Fibroblast of skin of abdomen (primary cell): Measurements from ENCODE around the gene ITIH3. TPM values are rescaled to one million over a fixed set of nuclear protein-coding genes. Genes with fewer than 3 reads are reported as not detected.
"Not testable (repeated sequence)": the region's sequence is repeated elsewhere in the genome, so short reads cannot be mapped to it uniquely, and the experiment has no call there.

Experiments used
- DNase-seq: peaks from one replicate; pipeline ENCODE4 v3.0.0-alpha.2; 2013
- polyA plus RNA-seq, 2 experiments: library from polyadenylated mRNA; unstranded; fragments of 120-200 nt; gene quantifications; one replicate each; pipeline ENCODE4 v1.2.1, GENCODE V29; 2013; ENCODE audit not compliant: insufficient read length in 2 of 2

The ITIH3 gene, protein sequence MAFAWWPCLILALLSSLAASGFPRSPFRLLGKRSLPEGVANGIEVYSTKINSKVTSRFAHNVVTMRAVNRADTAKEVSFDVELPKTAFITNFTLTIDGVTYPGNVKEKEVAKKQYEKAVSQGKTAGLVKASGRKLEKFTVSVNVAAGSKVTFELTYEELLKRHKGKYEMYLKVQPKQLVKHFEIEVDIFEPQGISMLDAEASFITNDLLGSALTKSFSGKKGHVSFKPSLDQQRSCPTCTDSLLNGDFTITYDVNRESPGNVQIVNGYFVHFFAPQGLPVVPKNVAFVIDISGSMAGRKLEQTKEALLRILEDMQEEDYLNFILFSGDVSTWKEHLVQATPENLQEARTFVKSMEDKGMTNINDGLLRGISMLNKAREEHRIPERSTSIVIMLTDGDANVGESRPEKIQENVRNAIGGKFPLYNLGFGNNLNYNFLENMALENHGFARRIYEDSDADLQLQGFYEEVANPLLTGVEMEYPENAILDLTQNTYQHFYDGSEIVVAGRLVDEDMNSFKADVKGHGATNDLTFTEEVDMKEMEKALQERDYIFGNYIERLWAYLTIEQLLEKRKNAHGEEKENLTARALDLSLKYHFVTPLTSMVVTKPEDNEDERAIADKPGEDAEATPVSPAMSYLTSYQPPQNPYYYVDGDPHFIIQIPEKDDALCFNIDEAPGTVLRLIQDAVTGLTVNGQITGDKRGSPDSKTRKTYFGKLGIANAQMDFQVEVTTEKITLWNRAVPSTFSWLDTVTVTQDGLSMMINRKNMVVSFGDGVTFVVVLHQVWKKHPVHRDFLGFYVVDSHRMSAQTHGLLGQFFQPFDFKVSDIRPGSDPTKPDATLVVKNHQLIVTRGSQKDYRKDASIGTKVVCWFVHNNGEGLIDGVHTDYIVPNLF
- polyA plus RNA-seq (2013, experiment 1 of 2; ENCODE audit: insufficient read length) = 1.9 TPM
- polyA plus RNA-seq (2013, experiment 2 of 2; ENCODE audit: insufficient read length) = 1.7 TPM

DNA sequence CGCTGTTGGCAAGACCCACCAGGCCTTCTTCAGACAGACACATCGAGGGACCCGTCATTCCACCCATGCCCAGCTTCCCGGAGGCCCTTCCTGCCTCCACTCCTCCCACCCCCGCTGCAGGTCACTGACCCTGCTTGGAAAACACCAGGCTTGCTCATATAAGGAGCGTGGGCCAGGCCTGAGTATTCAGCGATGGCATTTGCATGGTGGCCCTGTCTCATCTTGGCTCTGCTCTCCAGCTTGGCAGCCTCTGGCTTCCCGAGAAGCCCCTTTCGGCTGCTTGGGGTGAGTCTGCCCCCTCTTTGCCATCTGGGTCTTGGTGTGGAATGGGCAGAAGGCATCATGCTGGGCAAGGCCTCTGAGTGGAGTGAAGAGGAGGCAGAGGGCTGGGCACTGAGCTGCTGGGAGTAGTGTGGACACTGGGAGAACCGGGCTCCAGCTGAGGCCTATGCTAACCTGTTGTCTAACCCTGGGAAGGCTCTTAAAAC, at the start of gene ITIH3:
Gene ITIH3, plus strand, starts transcription at position 185 of the 488 bp plus-strand sequence. Its CDS starts 8 bp downstream, at position 193.
- DNase-seq = no peak

DNA sequence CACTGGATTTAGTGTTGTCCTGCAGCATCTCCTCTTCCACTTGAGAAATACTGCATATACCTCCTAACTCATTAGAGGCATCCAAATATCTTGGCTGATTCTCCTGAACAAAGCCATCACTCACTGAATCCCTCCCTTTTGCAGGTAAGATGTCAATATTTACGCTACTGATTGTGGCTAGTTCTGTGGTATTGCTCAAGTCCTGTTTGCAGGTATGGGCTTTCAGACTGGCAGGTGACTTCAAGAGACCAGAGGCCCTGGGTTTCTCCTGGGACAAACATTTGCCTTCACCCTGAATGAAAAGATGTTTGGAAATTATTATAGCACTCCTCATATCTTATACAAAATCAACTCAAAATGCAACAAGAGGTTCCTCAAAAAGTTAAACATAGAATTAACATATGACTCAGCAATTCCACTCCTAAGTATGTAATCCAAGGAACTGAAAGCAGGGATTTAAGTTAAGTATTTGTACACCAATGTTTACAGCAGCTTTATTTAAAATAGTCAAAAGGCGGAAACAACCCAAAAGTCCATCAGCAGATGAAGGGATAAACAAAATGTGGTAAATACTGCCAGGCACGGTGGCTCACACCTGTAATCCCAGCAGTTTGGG, 42.4 kb upstream of the ITIH3 start:
- DNase-seq = no peak

DNA sequence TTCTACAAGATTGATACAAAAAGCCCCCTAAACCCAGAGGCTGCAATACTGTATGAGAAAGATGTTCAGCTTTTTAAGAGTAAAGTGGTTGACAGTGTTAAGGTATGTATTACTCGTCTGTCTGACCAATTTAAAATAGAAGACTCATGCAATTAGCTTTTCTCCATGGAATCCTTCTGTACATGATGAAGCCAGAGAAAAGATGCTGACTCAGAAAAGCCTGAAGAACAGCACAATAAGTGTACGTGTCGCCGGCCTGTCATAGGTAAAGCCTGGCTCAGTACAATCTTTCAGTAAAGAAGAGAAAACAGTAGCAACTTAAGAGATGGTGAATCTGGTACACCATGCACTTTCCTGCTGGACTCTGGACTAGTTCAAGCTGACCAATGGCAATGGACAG, 40.2 kb upstream of the ITIH3 start:
- DNase-seq = no peak

DNA sequence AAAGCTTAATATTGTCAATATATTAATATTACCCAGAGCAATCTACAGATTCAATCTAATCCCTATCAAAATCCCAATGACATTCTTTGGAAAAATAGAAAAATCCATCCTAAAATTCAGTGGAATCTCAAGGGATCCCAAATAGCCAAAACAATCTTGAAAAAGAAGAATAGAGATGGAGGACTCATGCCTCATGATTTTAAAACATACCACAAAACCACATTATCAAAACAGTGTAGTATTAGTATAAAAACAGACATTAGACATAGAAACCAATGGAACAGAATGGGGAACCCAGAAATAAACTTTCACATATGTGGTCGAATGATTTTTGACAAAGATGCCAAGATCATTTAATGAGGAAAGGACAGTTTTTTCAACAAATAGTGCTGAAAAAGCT, 38.5 kb upstream of the ITIH3 start:
- DNase-seq = no peak

DNA sequence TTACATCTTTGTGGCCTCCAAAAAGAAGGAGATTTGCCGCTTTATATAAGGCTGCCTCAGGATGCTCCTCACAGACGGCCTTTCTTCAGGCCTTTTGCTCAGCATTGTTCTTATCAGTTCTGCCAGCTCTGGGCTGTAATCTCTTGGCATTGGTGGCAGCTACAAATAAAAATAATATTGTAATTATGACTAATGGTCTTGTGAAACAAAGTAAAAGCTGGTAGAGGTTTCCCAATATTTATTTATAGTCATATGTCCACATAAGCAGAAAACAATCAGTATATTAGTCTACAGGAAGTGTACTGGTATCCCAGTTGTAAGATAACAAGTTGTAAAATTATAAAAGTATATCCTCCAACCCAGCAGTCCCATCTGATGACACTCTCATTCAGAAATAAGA, 31.1 kb upstream of the ITIH3 start:
- no peak for DNase-seq

DNA sequence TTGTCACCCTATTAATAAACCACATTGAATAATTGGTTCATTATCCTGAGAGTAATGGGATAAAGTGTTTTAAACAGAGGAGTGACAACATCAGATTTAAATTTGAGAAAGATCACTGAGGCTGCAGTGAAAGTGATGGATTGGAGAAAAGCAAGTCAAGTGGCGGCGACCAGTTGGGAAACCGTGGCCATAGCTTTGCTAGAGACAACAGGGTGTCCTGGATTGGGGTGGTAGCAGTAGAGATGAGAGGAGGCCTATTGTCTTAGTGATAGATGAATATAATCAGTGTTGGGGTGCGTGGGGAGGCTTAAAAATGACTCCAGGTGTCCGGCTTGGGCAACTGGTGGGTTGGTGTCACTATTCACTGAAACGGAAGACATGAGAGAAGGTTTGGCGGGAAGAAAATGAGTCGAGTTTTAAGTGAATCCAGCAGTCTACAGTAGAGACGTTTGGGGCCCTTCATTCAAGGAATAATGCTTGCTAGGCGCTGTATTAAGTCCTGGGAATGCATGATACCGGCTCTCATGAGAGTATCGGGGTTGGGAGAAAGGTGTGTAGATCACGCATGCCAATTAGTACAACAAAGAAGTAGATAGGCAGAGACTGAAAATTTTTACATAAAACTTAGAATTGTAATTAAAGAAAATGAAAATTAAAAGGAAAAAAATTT, 24.7 kb upstream of the ITIH3 start:
- DNase-seq = no peak

DNA sequence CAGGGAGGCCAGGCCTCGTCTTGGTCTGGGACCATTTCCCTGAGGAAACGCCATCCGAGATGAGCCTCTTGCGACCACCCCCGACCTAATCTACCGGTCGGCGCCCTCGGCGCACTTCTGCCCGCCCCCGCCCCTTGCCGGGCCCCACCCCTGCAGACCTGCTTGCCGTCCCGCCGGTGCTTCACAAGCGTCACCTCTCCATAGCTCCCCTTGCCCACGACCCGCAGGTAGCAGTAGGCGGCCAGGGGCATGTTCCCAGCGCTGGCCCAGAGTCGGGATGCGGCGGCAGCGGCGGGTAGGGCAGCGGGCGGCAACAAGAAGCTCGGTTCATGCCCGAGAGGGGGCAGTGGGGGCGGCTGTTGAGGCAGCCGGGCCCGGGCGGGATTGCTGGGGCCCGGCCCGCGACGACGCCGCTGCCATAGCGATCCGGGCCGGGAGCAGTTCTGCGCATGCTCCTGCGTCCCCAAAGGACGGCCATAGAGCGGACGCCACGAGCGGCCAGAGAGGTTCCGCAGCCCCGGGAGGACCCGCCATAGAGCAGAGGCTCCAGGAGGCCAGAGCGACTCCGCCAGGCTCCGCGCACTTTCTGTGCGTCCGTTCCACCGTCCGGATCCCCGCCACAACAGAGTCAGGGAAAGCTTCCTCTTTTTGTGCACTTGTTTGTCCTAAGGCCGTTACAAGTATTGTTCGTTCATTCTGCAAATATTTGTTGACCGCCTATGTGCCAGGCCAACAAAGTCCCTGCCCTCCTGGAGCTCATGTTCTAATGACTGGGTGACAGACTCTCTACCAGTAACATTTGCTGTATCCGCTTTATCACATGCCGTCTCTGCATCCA, 23.9 kb upstream of the ITIH3 start, which contains the start of gene NEK4:
Gene NEK4, minus strand, starts transcription at position 445 of the 838 bp plus-strand sequence. Its CDS starts 194 bp downstream, at position 251.
- DNase-seq = peak; percentile 90

DNA sequence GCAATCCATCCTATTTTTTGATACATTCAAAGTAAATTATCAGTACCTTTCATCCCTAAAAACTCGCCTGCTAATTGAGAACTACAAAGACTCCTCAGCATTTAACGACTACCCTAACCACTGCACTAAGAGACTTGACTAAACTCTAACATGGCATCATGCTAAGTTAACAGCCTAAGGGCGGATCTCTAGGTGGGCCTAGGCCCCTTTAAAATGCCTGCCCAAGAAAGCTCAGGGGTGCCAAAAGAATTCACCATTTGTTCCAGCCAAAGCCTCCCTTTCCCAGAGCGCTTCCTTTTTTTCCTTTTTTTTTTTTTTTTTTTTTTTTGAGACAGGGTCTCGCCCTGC, 23.3 kb upstream of the ITIH3 start:
- DNase-seq = no peak

DNA sequence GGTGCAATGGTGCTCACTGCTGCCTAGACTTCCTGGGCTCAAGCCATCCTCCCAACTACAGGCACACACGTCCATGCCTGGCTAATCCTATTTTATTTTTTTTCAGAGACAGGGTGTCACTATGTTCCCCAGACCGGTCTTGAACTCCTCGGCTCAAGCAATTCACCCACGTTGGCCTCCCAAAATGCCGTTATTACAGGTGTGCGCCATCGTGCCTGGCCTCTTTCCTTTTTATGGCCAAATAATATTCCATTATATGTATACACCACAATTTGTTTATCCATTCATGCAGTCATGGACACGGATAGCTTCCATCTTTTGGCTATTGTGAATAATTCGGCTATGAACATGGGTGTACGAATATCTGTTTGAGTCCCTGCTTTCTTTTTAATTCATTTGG, 22.9 kb upstream of the ITIH3 start:
- DNase-seq = no peak

DNA sequence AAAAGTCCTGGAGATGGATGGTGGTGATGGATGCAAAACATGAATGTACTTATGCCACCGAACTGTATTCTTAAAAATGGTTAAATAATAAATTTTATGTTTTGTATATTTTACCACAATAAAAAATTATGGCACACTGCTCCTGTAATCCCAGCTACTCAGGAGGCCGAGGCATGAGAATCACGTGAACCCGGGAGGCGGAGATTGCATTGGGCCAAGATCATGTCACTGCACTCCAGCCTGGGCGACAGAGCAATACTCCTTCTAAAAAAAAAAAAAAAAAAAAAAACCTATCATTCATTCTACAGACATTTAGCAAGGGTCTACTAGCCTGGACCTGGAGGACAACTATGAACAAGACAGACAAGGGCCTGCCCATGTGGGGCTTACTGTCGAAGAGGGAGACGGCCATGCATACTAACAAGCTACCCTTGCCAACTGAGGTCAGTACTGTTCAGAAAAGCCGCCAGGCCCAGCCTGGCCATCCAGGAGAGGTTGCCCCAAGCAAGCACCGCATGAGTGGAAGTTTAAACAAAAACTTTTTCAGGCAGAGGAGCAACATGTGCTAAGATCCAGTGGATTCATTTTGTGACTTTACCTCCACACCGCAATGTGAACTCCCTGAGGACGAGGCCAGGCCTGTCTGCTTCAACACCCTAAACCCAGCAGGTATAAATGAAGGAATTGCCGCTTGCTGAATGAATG, 21.1 kb upstream of the ITIH3 start:
- no peak for DNase-seq

DNA sequence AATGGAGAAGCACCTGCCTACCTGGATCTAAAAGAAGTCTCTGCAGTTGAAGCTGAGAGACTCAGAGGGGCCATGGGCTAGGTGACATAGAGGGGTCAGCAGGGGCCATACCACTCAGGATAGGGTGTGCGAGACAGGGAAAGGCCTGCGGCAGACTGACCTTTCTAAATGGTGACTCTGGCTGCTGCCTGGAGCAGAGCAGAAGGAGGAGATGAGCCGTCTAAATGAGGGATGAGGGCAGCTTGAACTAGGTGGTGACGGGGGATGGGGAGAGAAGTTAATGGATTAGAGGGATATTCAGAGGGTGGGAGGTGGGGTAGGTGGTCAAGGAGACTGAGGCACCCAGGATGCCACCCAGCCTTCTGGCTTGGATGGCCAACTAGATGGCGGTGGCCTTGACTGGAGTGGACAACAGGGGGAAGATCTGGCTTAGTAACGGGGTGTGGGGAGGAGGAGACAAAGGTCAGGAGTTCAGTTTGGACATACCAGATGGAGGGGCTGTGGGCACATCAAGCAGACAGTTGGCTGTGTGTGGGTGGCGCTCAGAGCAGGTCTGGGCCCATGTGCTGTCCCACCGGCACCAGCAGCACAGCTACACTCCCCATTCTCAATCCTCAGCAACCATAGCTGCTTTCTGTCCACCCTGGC, 20.4 kb upstream of the ITIH3 start:
- no peak for DNase-seq

DNA sequence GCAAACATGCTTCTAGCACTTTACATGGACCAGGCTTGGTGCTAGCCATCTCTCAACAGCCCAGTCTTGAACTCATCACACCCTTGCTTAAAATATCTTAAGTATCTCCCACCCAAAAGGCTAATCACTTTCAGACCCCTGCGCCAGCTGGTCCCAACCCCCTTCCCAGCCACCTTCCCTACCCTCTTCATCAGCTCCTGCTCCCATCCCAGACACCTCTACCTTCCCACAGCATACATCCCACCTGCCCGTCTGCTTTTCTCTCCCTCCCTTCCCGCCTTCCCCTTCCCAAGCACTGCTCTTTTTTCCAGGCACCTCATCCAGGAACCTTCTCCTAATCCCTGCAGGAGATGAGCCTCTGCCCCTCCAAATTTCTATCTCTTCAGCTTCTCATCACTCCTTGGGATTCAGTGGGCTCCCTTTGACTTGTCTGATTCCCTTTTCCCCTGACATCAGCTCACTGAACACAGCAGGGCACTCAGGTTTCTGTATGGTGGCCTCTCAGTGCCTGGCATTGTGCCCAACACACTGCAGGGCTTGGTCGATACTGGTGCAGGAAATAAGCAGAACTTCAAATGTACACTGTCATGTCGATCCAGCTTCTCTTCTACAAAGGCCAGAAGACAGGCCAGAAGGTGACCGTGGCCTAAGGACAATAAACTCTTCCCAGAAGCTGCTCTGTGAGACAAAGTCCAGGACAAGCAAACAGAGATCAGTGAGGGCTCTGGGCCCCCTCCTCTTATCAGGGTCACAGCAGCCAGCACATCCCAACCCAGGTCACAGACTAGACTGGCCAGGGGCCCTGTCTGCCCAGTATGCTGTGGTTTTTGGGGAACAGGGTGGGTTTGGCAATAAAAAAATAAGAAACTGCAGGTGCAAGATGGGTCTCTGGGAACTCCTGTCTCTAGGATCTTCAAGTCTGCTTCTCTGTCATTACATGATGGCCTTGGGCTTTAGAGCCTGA, 19.4 kb upstream of the ITIH3 start:
- no peak for DNase-seq

DNA sequence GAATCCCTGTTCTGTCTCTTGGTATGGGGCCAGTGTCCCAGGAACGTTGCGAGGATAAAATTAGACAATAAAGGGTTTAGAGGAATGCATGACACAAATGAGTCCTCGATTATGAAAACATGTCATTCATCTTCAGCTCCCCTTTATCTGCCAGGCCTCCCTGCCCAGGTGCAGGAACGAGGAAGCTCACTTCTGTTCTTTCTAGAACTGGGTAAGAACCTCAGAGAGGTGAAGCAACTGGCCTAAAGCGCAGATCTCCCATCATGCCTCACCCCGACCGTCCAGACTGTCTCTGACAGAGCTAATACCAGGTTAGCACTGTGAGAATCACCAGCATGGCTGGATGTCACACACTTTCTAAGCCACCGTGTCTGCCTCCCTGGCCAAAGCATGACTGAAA, 18.7 kb upstream of the ITIH3 start:
- no peak for DNase-seq

DNA sequence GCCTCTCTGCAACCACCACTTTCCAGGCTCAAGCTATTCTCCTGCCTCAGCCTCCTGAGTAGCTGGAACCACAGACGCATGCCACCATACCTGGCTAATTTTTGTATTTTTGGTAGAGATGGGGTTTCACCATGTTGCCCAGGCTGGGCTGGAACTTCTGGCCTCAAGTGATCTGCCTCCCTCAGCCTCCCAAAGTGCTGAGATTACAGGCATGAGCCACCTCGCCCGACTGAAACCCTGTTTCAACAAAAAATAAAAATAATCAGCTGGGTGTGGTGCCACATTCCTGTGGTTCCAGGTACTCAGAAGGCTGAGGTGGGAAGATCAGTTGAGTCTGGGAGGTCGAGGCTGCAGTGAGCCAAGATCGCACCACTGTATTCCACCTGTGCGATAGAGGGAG, 18.1 kb upstream of the ITIH3 start:
- not testable (repeated sequence) for DNase-seq

DNA sequence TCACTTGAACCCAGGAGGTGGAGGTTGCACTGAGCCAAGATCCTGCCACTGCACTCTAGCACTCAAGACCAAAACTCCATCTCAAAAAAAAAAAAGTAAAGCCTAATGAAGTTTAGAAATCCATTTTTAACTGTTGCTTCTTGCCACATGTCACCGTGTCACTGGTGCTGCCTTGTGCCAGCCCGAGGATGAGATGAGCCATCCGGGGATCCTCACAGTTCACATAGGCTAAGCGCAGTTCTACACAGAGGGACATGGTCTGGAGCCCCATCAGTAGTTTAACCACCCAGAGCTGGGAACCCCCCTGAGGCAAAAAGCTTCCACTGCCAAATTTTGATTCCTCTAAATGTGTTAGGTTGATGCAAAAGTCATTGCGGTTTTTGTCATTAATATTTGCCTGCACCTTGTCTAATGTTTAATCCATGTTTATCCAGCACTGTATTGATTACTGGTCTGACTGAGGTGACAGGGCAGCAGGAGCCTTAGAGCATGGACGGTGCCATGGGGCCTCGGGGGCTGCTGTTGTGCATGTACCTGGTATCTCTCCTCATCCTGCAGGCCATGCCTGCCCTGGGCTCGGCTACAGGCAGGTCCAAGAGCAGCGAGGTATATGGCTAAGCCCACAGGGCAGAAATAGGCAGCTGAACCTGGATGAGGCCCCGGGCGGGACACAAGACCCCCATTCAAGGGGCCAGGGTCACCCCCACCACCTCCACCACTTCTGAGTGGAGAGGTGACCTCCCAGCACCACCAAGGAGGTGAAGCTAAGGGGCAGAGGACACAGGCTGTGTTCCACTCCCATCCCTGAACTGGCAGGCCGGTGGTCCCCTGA, 17.3 kb upstream of the ITIH3 start, which contains the start of gene ITIH1:
Gene ITIH1, plus strand, starts transcription at position 473 of the 832 bp plus-strand sequence. Its CDS starts 17 bp downstream, at position 490.
- DNase-seq = no peak

DNA sequence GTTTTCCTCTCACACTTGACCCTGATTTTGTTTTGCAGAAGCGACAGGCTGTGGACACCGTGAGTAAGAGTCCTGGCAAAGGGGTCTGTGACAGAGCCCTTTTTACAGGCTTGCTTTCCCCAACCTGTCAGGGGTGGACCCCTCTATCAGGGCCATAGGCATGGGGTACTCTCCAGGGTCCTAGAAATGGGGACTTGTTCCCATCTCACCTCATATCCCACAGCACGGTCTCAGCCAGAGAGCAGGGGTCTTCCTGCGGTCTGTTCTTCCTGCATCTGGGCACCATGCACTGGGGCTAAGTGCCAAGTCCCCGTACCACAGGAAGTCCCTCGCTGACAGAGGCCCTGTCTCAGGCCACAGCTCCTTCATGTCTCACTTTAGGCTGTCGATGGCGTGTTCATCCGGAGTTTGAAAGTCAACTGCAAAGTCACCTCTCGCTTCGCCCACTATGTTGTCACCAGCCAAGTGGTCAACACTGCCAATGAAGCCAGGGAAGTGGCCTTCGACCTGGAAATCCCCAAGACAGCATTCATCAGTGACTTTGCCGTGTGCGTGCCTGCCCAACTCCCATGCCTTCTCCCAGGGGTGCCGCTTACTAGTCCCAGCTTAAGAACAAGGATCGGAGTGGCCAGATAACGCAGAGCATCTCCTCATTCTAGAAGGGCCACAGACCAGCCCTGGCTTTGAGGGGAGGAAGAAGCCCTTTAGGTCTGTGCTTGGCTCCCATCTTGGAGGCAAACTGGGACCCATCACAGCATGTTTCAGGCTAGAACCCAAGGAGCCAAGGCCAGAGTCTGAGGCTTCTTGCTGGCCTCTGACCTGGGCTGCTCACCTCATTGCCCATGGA, 16.4 kb upstream of the ITIH3 start:
- no peak for DNase-seq
